H1 (cell line): Measurements from ENCODE around the gene DOCK9. TPM values are rescaled to one million over a fixed set of nuclear protein-coding genes. Genes with fewer than 3 reads are reported as not detected.

Experiments
- CTCF ChIA-PET: fragments of 300-600 bp; sonication (Branson Sonifier 250); formaldehyde crosslinking; loops from one replicate; lab custom pipeline; 2021; ENCODE audit not compliant: partially characterized antibody; lab: Charles Lee
- POLR2A ChIA-PET: fragments of 300-600 bp; sonication (Branson Sonifier 250); formaldehyde crosslinking; loops from one replicate; lab custom pipeline; 2021; ENCODE audit warnings: inconsistent platforms; ENCODE audit not compliant: partially characterized antibody; lab: Charles Lee
- DNase-seq, 2 experiments: peaks; one replicate each; pipeline versions ENCODE4 v3.0.0 to v3.0.0-alpha.2; 2010 to 2022; ENCODE audit warnings: low spot score in 2 of 2, low read depth in 1 of 2, mixed read lengths in 1 of 2
- FAIRE-seq: peaks from 2 replicates; lab custom pipeline; 2011; peaks lifted over from hg19 to GRCh38; lab: Jason Lieb, UNC
- H2AFZ ChIP-seq: 2 replicates; pipeline ENCODE4 v1.8.1; 2012; ENCODE audit warnings: low read length, inconsistent platforms
- H2AK5ac ChIP-seq: 2 replicates; pipeline ENCODE4 v1.6.1; 2013; ENCODE audit warnings: low read depth, low read length
- H2BK120ac ChIP-seq: replicated peaks from 2 replicates; pipeline ENCODE3; 2013; ENCODE audit warnings: low read depth, low read length, inconsistent platforms
- H2BK12ac ChIP-seq: 2 replicates; pipeline ENCODE4 v1.6.1; 2013; ENCODE audit warnings: low read depth, low read length
- H2BK15ac ChIP-seq: 2 replicates; pipeline ENCODE4 v1.6.1; 2013; ENCODE audit warnings: low read length
- H2BK20ac ChIP-seq: 2 replicates; pipeline ENCODE4 v1.6.1; 2013; ENCODE audit warnings: low read length
- H2BK5ac ChIP-seq: 2 replicates; pipeline ENCODE4 v1.6.1; 2013; ENCODE audit warnings: low read depth, low read length
- H3K14ac ChIP-seq: 2 replicates; pipeline ENCODE4 v1.6.1; 2013; ENCODE audit warnings: inconsistent platforms; ENCODE audit not compliant: insufficient read length
- H3K18ac ChIP-seq: 2 replicates; pipeline ENCODE4 v1.6.1; 2013; ENCODE audit warnings: low read length; ENCODE audit errors: extremely low read depth
- H3K23ac ChIP-seq: 2 replicates; pipeline ENCODE4 v1.6.1; 2013; ENCODE audit warnings: inconsistent platforms; ENCODE audit not compliant: insufficient read length
- H3K23me2 ChIP-seq: 2 replicates; pipeline ENCODE4 v1.6.1; 2013; ENCODE audit warnings: low read depth, low read length
- H3K27ac ChIP-seq: 2 replicates; pipeline ENCODE4 v1.6.1; 2011; ENCODE audit warnings: low read depth, low read length, inconsistent platforms
- H3K27me3 ChIP-seq, 4 experiments: replicated peaks in 1 of 4; 1 replicate in 1 of 4; 2 replicates in 3 of 4; pipeline versions ENCODE4 v1.6.1 to v1.8.1; 2011 to 2013; ENCODE audit warnings: low read length in 3 of 4, mild to moderate bottlenecking in 3 of 4, inconsistent platforms in 2 of 4, mixed read lengths in 2 of 4, moderate library complexity in 1 of 4; ENCODE audit not compliant: control insufficient read depth in 3 of 4, insufficient read depth in 3 of 4; ENCODE audit errors: extremely low read depth in 1 of 4
- H3K36me3 ChIP-seq, 4 experiments: 2 replicates each; pipeline versions ENCODE4 v1.6.1 to v1.8.1; 2011 to 2013; ENCODE audit warnings: mild to moderate bottlenecking in 4 of 4, low read length in 3 of 4, moderate library complexity in 2 of 4, control low read depth in 1 of 4, inconsistent platforms in 1 of 4; ENCODE audit not compliant: insufficient read depth in 4 of 4, control insufficient read depth in 2 of 4
- H3K4ac ChIP-seq: replicated peaks from 2 replicates; pipeline ENCODE3; 2013; ENCODE audit warnings: low read length, low read depth, mixed read lengths, inconsistent platforms; ENCODE audit not compliant: insufficient read length
- H3K4me1 ChIP-seq, 4 experiments: replicated peaks in 1 of 4; 1 replicate in 1 of 4; 2 replicates in 3 of 4; pipeline versions ENCODE4 v1.6.1 to v1.8.1; 2011 to 2013; ENCODE audit warnings: low read length in 3 of 4, inconsistent platforms in 2 of 4, mixed read lengths in 1 of 4; ENCODE audit not compliant: insufficient read depth in 4 of 4, control insufficient read depth in 3 of 4
- H3K4me2 ChIP-seq, 2 experiments: 2 replicates each; pipeline versions ENCODE4 v1.6.1 to v1.8.1; 2011 to 2013; ENCODE audit warnings: low read depth in 2 of 2, low read length in 2 of 2, control low read depth in 1 of 2, inconsistent platforms in 1 of 2, mild to moderate bottlenecking in 1 of 2; ENCODE audit not compliant: insufficient read depth in 1 of 2
- H3K4me3 ChIP-seq, 4 experiments: fragments of 200-600, 300-600 bp in 1 of 4; sonication (generic), shearing (Covaris generic), sonication (Bioruptor Twin) in 1 of 4; 2 replicates each; pipeline versions ENCODE4 v1.5.1 to v1.8.1; 2011 to 2016; ENCODE audit warnings: low read length in 4 of 4, low read depth in 3 of 4, control low read depth in 2 of 4, inconsistent platforms in 2 of 4, mild to moderate bottlenecking in 2 of 4, mixed read lengths in 1 of 4, moderate library complexity in 1 of 4; ENCODE audit not compliant: insufficient read depth in 2 of 4; ENCODE audit errors: extremely low read depth in 1 of 4
- H3K56ac ChIP-seq: replicated peaks from 2 replicates; pipeline ENCODE3; 2013; ENCODE audit warnings: low read depth, mild to moderate bottlenecking, mixed read lengths, low read length, inconsistent platforms; ENCODE audit not compliant: insufficient read length
- H3K79me1 ChIP-seq: 2 replicates; pipeline ENCODE4 v1.6.1; 2013; ENCODE audit warnings: low read depth, low read length, control low read depth
- H3K79me2 ChIP-seq, 2 experiments: 2 replicates each; pipeline versions ENCODE4 v1.6.1 to v1.8.1; 2012 to 2013; ENCODE audit warnings: low read length in 2 of 2, mild to moderate bottlenecking in 2 of 2, inconsistent platforms in 1 of 2; ENCODE audit not compliant: insufficient read depth in 2 of 2, control insufficient read depth in 1 of 2
- H3K9ac ChIP-seq, 4 experiments: replicated peaks in 1 of 4; 1 replicate in 1 of 4; 2 replicates in 3 of 4; pipeline versions ENCODE4 v1.6.1 to v1.8.1; 2011 to 2013; ENCODE audit warnings: low read depth in 3 of 4, low read length in 3 of 4, control low read depth in 2 of 4, mild to moderate bottlenecking in 2 of 4, moderate library complexity in 2 of 4, inconsistent platforms in 1 of 4; ENCODE audit errors: extremely low read depth in 1 of 4
- H3K9me3 ChIP-seq, 2 experiments: 2 replicates each; pipeline versions ENCODE4 v1.6.1 to v1.8.1; 2012 to 2013; ENCODE audit warnings: mild to moderate bottlenecking in 2 of 2, moderate library complexity in 2 of 2, control low read depth in 1 of 2, inconsistent platforms in 1 of 2, low read depth in 1 of 2, low read length in 1 of 2, mixed read lengths in 1 of 2; ENCODE audit not compliant: insufficient read depth in 2 of 2
- H4K20me1 ChIP-seq, 2 experiments: replicated peaks in 1 of 2; 2 replicates each; pipeline versions ENCODE3 to v1.8.1; 2011 to 2013; ENCODE audit warnings: inconsistent platforms in 2 of 2, low read length in 2 of 2, mild to moderate bottlenecking in 1 of 2; ENCODE audit not compliant: insufficient read depth in 2 of 2, control insufficient read depth in 1 of 2
- H4K5ac ChIP-seq: 2 replicates; pipeline ENCODE4 v1.6.1; 2013; ENCODE audit warnings: low read length, low read depth, mixed read lengths, inconsistent platforms; ENCODE audit not compliant: insufficient read length
- H4K8ac ChIP-seq: 2 replicates; pipeline ENCODE4 v1.8.0; 2013; ENCODE audit warnings: mild to moderate bottlenecking, moderate library complexity, low read length, inconsistent platforms; ENCODE audit not compliant: insufficient read depth; ENCODE audit errors: extremely low read depth
- H4K91ac ChIP-seq: replicated peaks from 2 replicates; pipeline ENCODE3; 2013; ENCODE audit warnings: low read length, mixed read lengths, inconsistent platforms; ENCODE audit not compliant: insufficient read length
- BCL11A ChIP-seq, 2 experiments: IDR thresholded peaks; one replicate each; pipeline ENCODE4 v1.6.1; 2011; ENCODE audit warnings: low read depth in 2 of 2, low read length in 2 of 2, mild to moderate bottlenecking in 2 of 2
- CBX5 ChIP-seq: fragments of 300-800, 300-1000 bp; sonication (generic); IDR thresholded peaks from 2 replicates; pipeline ENCODE4 v1.7.1; 2016; ENCODE audit warnings: antibody characterized with exemption, low read length, low read depth
- CTBP2 ChIP-seq: IDR thresholded peaks from 2 replicates; pipeline ENCODE4 v1.7.0; 2011; ENCODE audit warnings: borderline replicate concordance, mild to moderate bottlenecking, moderate library complexity, mixed read lengths, low read length; ENCODE audit not compliant: insufficient read depth, insufficient read length
- GABPA ChIP-seq: IDR thresholded peaks from 2 replicates; pipeline ENCODE4 v1.6.1; 2011; ENCODE audit warnings: mild to moderate bottlenecking, low read length, moderate library complexity, borderline replicate concordance; ENCODE audit not compliant: insufficient read depth
- PHF8 ChIP-seq: fragments of 200-600 bp; sonication (generic); conservative IDR thresholded peaks from 2 replicates; pipeline ENCODE4 v1.7.1; 2012; ENCODE audit warnings: low read depth, mild to moderate bottlenecking, inconsistent platforms, low read length, moderate library complexity
- RAD21 ChIP-seq, 2 experiments: IDR thresholded peaks in 1 of 2; conservative IDR thresholded peaks in 1 of 2; 2 replicates each; pipeline ENCODE4 v1.6.1; 2011; ENCODE audit warnings: low read depth in 2 of 2, low read length in 2 of 2, improper control_type of control experiment in 1 of 2, inconsistent platforms in 1 of 2, mild to moderate bottlenecking in 1 of 2, moderate library complexity in 1 of 2
- RNF2 ChIP-seq: fragments of 200-900, 300-1000 bp; sonication (generic); IDR thresholded peaks from 2 replicates; pipeline ENCODE4 v1.7.1; 2016; ENCODE audit warnings: borderline replicate concordance, low read depth, mild to moderate bottlenecking, antibody characterized with exemption, low read length; ENCODE audit not compliant: poor library complexity, severe bottlenecking; ENCODE audit errors: missing control alignments
- SAP30 ChIP-seq: fragments of 300-600 bp; sonication (generic); IDR thresholded peaks from 2 replicates; pipeline ENCODE4 v1.7.1; 2012; ENCODE audit warnings: low read length, moderate library complexity, mild to moderate bottlenecking, inconsistent platforms; ENCODE audit not compliant: insufficient read depth, insufficient replicate concordance
- SIRT6 ChIP-seq: IDR thresholded peaks from one replicate; pipeline ENCODE4 v1.7.1; 2012; ENCODE audit warnings: low read length, inconsistent platforms
- SP2 ChIP-seq: IDR thresholded peaks from 2 replicates; pipeline ENCODE4 v1.6.1; 2012; ENCODE audit warnings: mild to moderate bottlenecking, low read length, inconsistent platforms
- SP4 ChIP-seq: IDR thresholded peaks from 2 replicates; pipeline ENCODE4 v1.6.1; 2012; ENCODE audit warnings: low read length, inconsistent platforms
- TEAD4 ChIP-seq: IDR thresholded peaks from 2 replicates; pipeline ENCODE4 v1.6.1; 2012; ENCODE audit warnings: low read depth, low read length, inconsistent platforms, mixed read lengths
- ZNF274 ChIP-seq: IDR thresholded peaks from 2 replicates; pipeline ENCODE4 v1.7.0; 2012; ENCODE audit warnings: low read length, borderline replicate concordance; ENCODE audit errors: extremely low read depth
- WGBS, 2 experiments: shearing (Covaris generic) in 1 of 2; methylation state at CpG; one replicate each; pipeline versions ENCODE4 v1.1.6 to v1.1.7; 2013 to 2015; ENCODE audit warnings: low lambda C conversion rate in 2 of 2, mixed read lengths in 2 of 2, inconsistent platforms in 1 of 2, low coverage in 1 of 2, missing lambda C conversion rate in 1 of 2; ENCODE audit not compliant: insufficient replicate concordance in 2 of 2, insufficient coverage in 1 of 2, insufficient read length in 1 of 2; ENCODE audit errors: extremely low coverage in 1 of 2, missing lambda C conversion rate in 1 of 2; 5-methylcytosine and 5-hydroxymethylcytosine counted together
- polyA plus RNA-seq, 7 experiments: library from polyadenylated mRNA; depleted of rRNA in 3 of 7; stranded (reverse) in 5 of 7; unstranded in 2 of 7; fragments of >200 nt in 5 of 7; fragments of 200-250 nt in 2 of 7; gene quantifications; 1 replicate in 5 of 7; 2 replicates in 1 of 7; 4 replicates in 1 of 7; pipeline versions ENCODE4 v1.2.1 to v1.2.3, GENCODE V29; 2011 to 2013; ENCODE audit warnings: missing spikeins in 2 of 7, mixed read lengths in 2 of 7
- total RNA-seq: library from RNA; stranded (reverse); fragmentation: NEBNext Ultra II Directional; extraction: Animal tissue kit (Norgen Biotek cat#: 25700); gene quantifications from 2 replicates; pipeline ENCODE4 v1.2.1, GENCODE V29; 2021

DOCK9 gene
- total and polyA plus RNA-seq, 2 of the 8 experiments (the other 6 are each of a cell fraction or from before 2014, with no cell fraction given), result 21.6 to 31.5 TPM

GRCh38 chr13:98955336-98955735 is 22.5 kb downstream of the DOCK9 start:
- Histone ChIP-seq H4K8ac (no peak overlapping the region), H3K18ac (no peak overlapping the region), H3K14ac (no peak overlapping the region), H3K4ac (no peak overlapping the region), H3K9ac (no peak overlapping the region), H3K36me3 (no peaks in the 10 kb centered on the region), H3K56ac (no peak overlapping the region), H3K23me2 (no peaks in the 10 kb centered on the region), H2BK15ac (no peak overlapping the region), H3K4me3 (no peak overlapping the region), H3K79me2 (no peaks in the 10 kb centered on the region), H2BK120ac (no peak overlapping the region), H3K27ac (no peak overlapping the region), H2BK5ac (no peak overlapping the region), H3K23ac (no peak overlapping the region), H3K9me3 (no peaks in the 10 kb centered on the region), H3K27me3 (no peaks in the 10 kb centered on the region), H3K79me1 (no peaks in the 10 kb centered on the region), H2AFZ (no peak overlapping the region), H2AK5ac (no peak overlapping the region), H4K20me1 (no peaks in the 10 kb centered on the region), H4K5ac (no peak overlapping the region), H3K4me2 (no peak overlapping the region), H3K4me1 (peaks cover 0 to 7% (median 3%) of the 10 kb centered on the region in 4 experiments; a peak in 4 of 7 replicates), H2BK20ac (no peak overlapping the region), H4K91ac (no peak overlapping the region), H2BK12ac (no peak overlapping the region)
- DNase-seq (no peak), FAIRE-seq (no peak)
- CTCF ChIA-PET, result interaction anchor here (1.1 to 1.4 kb wide), 3 partner anchors 9 to 21 kb away, joined by 3 to 4 read pairs (median 3); no protein-coding TSS in a partner anchor
- 91% methylated on average over 9 of the region's 9 CpGs; no CpG with 5 or more reads in 1 of the 2 experiments for WGBS, 2 experiments
- POLR2A ChIA-PET, result no interaction called here
- TF ChIP-seq SP2, result no peak
- TF ChIP-seq RAD21 (IDR thresholded peaks at IDR 0.05 in 1 of 2, conservative IDR thresholded peaks at IDR 0.05 in 1 of 2; ENCODE audit: low read depth in 2 of 2, low read length in 2 of 2), result no peak
- no peak for TF ChIP-seq BCL11A (IDR thresholded peaks at IDR 0.05; ENCODE audit: low read depth in 2 of 2, low read length in 2 of 2)
- no peak for TF ChIP-seq CBX5
- TF ChIP-seq TEAD4, result no peak
- no peak for TF ChIP-seq ZNF274
- no peak for TF ChIP-seq SP4
- no peak for TF ChIP-seq SAP30
- TF ChIP-seq SIRT6, result no peak
- TF ChIP-seq GABPA, result no peak
- no peak for TF ChIP-seq PHF8
- no peak for TF ChIP-seq CTBP2
- TF ChIP-seq RNF2, result no peak
